NOMO-1 (cell line): ENCODE results near the gene AFF2.
A peak's percentile ranks its signal among the peaks of the same experiment; 100 is the strongest.

Source experiments
- DNase-seq, 2 experiments: peaks; one replicate each; lab custom pipeline; 2025; ENCODE audit not compliant: unreplicated experiment in 2 of 2; lab: John Stamatoyannopoulos, UW

The AFF2 gene

DNA sequence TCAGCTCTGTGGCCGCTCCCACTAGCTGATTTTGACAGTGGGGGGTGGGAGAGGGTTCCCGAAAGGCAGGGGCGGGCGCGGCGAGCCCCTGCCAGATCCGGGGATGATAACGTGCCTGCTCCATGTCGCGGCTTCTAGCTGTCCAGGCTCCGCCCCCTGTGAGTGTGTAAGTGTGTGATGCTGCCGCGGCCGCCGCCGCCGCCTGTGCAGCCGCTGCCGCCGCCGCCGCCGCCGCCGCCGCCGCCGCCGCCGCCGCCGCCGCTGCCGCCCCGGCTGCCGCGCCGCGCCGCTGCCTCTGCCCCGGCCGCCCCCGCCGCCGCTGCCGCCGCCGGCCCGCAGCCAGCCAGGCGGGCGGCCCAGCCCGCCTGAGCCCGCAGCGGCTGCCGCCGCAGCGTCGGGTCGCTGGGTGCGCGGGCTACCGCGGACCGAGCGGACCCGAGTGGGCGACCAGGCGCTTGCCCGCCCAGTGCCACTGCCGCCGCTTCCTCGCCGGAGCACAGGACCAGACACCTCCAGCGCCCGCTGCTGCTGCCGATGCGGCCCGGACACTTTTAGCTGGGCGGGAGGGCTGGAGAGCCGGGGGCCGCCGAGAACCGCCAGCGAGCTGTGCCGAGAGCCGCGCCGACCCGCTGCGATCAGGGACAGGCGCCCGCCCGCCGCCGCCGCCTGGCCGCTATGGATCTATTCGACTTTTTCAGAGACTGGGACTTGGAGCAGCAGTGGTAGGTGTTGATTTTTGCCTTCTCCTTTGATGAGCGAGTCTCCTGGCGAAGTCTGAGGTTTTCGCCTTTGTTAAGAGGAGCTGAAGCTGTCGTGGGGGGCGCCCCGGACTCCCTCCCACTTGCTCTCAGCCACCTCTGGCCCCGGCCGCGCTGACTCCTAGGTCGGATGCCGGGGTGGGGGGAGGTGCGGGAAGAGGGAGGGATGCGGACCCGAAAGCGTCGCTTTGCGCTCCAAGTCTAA is at the start of gene AFF2:
Gene AFF2, plus strand, starts transcription at position 195 of the 963 bp plus-strand sequence. Its CDS starts 481 bp downstream, at position 676.
- peak; percentile 31 to 40 for DNase-seq

DNA sequence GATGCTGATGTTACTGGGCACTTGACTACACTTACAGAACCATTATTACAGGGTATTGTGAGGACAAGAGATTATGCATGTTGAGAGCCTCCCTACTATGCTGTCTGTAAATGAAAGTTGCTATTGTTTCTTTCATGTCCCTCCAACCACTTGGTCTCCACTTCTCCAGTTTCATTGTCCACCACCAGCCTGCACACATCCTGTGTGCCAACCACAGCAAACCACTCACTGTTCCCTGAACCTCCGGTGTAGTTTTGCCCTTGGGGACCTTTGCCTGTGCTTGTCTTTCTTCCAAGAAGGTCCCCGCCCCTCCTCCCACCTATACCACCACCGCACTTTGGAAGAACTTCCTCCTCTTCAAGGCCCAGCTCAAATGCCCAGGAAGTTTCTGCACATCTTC is 43.1 kb upstream of the AFF2 start:
- no peak for DNase-seq

DNA sequence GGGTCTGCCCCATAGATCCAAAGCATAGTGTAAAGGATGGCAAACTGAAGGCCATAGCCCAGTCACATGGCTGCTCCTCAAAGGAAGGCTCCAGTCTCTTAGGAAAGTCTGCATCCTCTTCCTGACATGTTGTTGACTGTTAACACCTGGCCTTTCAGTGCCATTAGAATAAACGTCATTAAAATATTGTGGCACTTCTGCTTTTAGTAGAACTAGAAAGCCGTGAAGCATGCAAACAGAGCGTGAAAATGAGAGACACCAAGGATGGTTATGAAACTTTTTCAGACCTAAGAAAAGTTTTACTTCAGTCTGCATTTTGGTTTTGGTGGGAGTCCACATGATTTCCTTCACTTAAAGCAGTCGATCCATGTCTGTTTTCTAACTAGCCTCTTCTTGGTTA is 41.1 kb upstream of the AFF2 start:
- DNase-seq = peak in 1 of 2 experiments; percentile 24

DNA sequence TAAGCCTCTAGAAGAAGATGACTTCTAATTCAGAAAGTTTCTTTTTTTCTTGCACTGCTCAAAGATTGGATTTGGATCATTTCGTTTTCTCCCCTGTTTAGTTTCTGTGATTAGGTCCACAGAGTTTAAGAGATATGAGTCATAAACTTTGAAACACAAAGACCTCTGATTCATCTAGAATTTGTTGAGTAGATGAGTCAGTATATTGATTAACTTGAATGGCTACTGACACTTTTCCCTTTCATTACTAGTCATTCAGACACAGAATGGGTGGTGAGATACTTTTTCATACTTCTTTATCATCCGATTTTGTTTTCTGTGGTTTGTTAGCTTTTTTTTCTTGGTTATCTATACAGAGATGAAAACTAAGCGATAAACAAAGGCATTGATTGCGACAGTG is 34.1 kb upstream of the AFF2 start:
- DNase-seq = no peak

DNA sequence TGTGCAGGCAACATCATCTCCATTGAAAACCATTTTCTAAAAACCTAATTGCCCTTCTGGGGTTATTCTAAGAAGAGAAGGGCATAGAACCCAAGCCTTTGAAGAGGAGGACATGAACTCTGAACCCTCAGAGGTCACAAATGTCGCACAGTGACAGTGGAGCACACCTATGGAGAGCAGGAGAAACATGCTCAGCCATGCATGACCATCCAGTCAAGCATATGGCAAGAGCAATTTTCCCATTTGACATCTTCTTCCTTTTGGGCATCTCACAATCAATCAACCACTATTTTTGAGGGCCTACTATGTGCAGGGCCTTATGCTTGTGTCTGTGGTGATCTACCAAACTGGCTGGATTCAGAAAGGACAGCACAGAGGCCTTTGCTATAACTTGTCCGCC is 30.1 kb upstream of the AFF2 start:
- DNase-seq = no peak

DNA sequence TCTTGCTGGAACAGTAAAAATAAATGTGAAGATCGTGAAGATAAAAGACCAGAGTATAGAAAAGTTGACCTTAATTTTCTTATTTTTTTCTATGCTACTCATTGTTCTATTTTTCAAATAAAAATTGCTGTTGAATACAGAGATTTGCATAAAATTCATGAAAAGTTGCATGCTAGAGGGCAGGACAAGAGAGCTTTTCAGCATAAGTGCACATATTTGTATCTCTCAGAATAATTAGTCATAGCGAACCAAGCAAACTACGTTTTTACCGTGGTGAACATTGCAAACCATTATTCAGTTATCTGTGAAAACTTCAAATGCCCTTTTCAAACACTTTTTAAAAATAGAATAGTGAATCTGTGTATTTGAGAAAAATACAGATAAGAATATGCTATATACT is 26.4 kb upstream of the AFF2 start:
- DNase-seq = no peak

DNA sequence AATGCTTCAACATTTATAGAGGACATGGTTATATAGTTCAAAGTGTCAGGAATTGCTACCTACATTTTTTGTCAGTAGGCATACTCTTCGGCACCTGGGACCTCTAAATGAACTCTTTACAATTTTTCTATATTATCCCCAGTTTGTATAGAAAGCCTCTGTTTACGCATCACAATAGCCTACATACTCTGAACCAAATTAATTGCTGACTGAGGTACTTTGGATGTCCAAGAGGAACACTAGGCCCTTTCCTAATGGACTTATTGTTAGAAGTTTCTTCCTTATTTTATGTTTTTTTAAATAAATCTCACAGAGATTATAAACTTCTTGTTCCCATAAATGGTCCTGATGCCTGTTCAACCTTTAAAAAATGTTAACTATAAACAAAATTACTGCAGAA is 8.4 kb upstream of the AFF2 start:
- no peak for DNase-seq

DNA sequence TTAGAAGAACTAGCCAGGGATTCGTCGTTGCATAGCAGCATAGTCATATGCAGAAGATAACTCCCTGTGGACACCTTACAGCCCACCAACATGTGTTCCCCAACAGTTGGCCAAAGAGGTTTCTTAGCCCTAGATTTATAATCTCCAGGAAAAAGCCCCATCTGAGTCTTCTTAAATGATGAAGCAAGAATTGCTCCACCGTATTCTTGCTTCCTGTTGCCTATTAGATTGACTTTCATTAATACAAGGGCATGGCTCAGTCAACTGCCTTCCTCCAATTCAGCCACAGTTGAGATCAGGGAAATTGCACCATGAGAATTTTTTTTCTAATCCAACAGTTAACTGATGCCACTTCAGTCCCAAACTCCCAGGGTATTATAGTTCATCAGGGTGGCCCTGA is 5.2 kb upstream of the AFF2 start:
- peak; percentile 37 to 64 for DNase-seq

DNA sequence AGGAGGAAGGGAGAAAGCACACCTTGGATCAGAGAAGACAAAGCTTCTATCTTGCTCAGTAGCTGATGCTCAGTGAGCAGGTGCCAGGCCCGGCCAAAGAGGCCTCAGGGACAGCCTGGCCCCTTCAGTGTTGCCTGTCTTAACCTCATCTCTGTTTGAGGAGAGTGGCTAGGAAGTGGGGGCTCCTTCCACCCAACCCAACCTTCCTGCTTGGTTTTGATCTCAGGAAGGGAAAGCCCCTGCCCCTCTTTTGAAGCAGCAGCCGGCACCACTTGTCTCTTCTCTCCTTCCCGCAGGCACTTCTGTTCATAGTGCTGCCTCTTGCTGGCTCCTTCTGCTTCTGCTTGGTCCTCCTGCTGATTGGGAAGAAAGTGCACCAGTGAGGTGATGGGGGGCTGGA is 2.4 kb upstream of the AFF2 start:
- DNase-seq = no peak

DNA sequence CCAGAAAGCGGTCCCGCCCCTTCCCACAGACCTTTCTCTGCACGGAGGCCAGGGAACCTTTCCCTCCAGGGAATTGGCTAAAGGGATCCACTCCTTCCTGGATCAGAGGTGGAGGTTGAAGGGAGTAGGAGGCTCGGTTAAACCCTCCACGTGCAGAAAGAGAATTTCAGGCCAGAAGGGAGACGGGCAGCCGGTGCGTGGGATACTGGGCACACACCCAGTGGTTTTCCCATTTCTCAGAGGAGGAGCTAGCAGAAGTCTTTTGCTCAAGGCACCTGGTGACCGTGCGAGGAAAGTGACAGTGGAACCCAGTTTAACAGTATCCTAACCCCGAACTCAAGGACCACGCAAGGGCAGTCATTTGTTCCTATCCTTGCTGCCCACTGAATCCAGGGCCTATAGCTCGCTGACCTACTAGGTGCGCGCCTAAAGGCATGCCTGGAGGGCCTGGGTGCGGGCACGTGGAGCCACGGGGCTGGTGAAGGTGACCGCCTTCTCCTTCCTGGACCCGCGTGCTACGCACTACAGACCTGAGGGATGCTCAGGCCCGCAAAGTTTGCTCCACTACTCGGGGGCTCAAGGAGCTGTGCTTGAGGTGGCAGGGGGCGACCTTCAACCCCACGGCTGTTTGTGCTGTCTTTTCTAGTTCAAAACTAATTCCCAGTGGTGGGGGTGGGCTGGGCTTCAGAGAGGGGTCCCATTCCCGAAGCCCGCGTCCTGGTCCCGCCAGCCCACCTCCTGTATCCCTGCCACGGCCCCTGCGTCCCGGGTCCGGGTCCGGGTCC is 587 bp upstream of the AFF2 start:
- no peak for DNase-seq

DNA sequence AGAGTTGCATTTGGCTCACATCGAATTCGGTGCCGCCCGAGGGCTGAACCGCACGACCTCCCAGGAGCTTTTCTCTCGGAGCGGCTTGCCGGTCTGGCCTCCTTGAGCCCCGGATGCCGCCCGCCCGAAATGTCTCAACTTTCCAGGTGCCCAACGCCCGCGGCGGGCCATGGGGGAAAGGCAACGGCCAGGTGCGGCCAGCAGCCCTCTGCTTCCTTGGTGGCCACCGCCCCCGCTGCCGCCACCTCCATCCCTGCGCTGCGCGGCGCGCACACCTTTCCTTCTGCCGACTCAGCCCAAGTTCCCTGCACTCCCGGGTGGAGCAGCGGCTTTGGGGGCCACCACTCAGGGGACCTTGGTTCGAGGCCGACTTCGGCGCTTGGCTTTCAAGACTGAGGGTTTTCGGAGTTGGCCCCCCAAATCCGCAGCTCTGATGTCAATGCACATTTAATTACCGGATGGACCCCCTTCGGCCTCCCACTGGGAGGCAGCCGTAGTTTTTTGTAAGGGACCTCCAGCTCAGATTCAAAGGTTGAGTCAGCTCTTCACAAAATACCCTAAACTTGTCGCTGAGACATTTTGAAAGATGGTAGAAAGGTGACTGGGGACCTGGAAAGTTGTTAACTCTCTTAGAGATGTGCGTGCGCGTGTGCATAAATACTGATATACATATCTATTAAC is 1.1 kb downstream of the AFF2 start:
- DNase-seq = no peak

DNA sequence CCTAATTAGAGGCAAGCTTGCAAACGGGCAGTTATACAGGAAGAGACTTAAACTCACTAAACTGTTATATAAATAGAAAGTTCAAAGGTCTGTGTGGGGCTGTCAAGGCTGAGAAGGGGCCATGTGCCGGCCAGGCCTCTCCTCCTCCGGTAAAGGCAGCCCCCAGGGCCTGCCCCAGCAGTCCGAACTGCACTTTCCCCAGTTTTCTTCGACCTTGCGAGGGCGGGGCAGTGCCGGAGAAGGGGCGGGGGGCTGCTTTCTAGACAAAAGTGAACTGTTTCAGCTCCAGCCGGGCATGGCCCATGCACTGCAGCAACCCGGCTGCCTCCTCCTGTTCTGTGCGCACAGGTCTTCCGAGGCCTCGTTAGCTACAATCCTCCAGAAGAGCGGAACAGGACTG is 4.1 kb downstream of the AFF2 start:
- peak in 1 of 2 experiments; percentile 5 for DNase-seq

DNA sequence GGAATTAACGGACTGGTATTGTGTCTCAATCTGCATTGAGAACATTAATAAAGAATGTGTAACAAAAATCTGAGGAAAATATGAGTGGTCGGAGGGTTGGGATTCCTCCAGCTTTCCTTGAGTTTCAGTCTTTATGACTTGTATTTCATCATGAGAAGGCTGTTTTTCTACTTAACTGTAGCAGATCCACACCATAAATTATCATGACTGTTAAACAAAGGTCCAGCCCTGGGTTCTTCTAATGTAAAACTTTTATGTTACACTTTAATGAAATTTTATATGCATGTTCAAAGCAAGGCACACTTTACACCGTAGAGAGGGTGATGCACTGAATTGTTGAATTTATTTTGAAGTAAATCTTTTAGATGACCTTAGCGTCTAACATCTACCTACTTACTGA is 7.0 kb downstream of the AFF2 start:
- no peak for DNase-seq

DNA sequence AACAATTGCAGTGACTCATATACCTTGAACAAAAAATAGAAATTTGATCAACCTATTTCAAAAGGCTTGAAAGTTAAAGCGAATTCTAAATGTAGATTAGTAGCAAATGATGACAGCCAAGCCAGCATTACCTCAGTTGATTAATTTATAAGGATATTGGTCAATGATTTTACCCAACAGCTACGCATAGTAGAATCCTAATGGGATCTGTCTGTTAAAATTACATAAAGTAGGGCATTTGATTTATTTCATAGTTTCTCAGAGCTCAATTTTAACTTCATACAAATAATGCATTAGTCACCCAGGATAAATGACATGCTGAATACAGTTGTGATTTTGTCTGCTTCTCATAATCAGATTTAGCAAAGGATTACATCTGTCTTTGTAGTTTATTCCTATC is 12.0 kb downstream of the AFF2 start:
- no peak for DNase-seq

DNA sequence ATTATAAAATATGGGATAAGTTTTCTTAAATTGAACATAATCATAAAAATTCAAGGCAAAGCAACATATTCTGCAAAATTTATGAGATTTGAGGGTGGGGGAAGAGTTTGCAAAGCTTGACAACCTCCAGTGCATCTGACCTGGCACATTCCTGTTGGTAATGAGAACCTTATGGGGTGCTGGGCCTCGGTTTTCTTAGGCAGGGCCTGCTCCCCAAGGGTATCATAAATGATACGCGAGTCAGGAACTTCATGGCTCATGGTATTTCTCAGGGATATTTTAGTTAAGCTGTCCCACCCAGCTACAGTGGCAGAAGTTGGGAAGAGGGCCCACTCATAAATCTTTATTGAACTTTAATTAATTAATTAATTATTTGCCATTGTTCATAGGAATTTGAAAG is 13.2 kb downstream of the AFF2 start:
- DNase-seq = no peak

DNA sequence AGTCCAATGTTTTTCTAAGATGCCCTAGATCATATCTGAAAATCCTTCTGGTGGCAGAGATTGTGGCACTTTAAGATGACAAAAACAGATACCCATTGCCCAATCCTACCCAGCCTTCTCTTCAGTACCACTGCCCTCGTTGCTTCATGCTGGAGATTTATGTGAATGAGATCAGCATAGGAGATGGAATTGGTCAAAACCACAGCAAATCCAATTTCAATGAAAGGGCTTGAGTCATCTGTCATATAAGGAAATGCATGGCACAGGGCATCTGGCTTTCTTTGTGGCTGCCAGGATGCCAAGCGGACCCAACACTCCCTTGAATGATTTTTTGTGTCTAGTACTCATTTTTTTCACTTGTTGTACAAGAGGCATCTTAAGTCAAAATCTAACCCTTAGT is 16.8 kb downstream of the AFF2 start:
- DNase-seq = peak in 1 of 2 experiments; percentile 4

DNA sequence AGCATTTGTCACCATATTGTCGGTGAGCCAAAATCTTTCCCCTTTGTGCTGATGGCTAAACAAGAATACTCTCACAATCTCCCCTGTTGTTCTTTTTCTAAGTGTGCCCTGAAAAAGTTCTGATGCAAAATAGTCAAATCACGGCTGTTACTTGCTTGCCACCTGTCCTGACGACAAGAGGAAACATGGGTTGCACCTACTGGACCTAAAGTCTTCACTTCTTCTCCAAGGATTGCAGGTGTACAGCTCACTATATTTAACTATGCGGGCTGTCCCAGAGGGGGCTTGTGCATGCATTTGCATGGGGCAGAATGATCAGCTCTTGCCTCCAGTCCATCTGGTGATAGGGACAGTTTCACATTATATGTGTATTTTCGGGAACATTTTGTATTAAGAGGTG is 21.6 kb downstream of the AFF2 start:
- no peak for DNase-seq

DNA sequence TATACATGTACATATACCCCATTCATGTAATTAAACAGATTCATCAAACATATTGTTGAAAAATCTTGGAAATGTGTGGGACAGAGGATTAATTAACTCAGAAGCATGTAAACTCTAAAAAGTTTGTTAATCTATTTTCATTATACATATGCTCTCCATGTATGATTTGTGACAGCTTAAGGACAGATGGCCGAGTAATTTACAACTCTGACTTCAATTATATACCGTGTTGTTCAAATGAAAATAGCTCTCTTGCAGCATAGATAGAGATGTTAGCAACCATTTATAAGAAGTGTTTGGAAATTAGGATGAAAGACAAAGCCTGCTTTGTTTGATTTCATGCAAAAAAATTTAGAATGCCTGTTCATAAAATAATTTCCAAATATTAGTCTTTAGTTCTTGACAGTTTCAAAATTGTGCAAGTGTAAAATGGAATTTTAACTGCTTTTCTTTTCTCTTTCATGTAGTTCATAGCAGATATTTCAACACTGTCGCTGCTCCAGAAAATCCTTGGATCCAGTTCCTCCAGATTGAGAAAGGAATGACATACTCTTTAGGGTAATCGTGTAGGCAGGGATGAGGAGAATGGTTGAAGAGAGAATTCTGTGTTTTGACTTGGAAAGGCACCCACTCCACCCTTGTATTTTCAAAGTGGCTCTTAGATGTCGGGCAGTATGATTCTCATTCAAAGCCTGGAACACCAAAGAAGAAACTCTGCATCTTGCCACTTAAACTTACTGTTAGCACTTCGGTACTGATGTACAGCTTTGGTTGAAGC is 23.1 kb downstream of the AFF2 start:
- DNase-seq = no peak

DNA sequence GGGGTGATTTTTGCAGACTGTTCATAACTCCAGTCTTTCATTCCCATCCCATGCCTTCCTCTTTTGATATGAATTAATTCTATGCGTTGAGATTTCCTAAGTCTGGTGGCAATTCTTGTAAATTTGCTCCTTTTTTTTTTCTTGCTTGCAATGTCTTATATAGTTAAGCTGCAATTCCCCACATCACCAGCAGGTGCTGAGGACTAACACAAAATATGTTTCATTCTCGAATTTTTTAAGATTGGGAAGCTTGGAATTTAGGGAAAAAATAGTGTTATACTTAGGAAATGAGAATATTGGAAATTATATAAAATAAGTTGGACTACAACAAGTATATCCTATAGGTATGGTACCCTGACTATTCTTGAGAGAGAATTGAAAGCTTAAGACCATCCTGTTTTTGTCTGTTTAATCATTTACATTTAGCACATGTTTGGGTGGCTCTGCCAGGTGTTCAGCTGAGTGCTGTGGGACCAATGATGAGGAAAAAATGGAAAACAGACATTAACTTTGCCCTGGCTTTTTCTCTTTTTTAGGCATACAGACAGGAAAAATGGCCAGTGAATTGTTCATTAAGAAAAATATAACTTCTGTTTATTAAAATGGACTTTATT is 30.2 kb downstream of the AFF2 start:
- DNase-seq = peak in 1 of 2 experiments; percentile 6

DNA sequence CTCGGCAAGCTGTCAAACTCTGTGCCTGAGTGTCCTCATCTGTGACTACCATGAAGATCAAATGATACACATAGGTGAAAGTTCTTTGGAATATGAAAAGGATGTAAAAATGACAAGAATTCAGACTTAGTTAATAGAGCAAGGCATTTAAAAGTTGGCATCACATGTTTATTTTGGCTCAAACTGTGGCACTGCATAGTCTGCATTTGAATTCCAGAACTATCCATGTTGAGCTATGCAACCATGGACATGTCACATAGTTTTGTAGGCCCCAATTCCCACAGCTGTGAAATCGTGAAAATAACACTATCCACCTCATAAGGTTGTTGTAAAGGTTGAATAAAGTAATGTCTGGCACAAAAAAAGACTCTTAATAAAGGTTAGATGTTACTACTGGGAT is 33.9 kb downstream of the AFF2 start:
- no peak for DNase-seq
